HG03064 (cell line): ENCODE data around the gene CACNB2.

Experiments
- ATAC-seq: cut with Tn5 transposase; IDR thresholded peaks from one replicate; pipeline ENCODE4 v1.9.1; 2021; ENCODE audit warnings: low read depth; ENCODE audit not compliant: unreplicated experiment

CACNB2 gene

DNA sequence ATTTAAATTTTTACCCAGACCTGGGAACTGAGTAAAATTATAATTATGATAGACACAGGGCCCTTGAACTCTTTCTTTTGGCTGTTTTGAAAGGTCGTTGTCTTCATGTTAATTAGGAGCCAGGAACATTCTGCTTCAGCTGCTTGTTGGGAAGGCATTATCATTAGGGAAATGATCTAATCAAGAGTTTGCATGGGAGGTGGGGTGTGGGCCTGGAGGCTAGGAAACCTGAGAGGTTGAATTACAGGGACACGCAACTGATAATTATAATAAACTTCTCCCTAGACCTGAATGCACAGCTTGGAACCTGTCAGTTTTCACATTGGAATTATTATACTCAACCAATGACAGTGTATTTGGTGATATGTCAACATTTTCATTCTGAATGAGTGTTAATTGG lies 237.7 kb downstream of the CACNB2 start:
- no peak for ATAC-seq

DNA sequence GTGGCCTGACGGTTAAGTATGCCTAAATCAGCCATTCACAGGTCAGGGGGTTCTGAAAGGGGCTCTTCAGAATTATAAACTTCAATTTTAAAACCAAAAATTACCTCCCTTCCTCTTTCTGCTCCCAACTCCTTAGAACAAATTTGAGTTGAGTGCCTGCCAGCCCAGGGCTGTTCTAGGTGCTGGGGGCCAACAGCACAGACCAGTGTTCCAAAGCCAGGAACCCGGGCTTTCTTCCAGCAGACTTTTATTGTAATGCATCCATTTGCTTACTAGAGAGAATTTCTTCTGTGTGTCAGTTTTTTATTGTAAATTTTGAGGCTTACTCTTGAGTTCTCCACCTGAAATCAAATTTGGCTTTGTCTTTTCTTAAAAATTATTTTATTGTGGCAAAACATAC lies 238.5 kb downstream of the CACNB2 start:
- ATAC-seq, result no peak

DNA sequence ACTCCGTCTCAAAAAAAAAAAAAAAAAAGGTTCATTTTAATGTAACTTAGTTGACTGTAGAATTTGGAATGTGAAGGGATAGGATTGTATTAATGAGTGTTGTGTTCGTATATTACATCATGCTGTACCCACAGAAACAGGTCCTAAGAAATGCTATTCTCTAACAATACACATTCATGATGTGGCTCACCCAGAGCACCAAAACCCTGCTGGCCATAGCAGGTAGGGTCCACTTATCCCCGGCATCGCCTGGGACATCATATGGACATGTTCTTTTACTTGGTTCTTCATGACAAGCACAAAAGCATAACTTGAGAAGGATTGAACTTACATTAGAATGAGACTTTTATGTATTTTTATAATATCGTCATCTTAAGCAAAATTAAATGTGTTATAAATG lies 241.5 kb downstream of the CACNB2 start:
- ATAC-seq, result no peak

DNA sequence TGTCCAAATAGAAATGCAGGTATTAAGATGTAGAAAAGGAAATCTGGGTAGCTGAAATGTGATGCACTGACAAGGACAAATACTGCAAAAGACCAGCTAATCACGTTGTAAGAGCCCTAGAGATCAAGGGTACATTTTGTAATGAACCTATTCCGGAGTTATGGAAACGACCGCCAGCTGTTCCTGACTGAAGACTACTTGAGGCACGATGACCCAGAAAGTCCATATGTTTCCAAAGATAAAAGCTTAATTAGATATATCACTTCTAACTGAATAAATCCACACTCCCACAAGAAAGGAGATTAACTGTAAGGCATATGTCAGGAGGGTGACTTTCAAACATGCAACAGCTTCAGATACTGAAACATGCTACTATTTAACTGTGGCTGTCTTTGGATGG lies 257.7 kb downstream of the CACNB2 start:
- no peak for ATAC-seq

DNA sequence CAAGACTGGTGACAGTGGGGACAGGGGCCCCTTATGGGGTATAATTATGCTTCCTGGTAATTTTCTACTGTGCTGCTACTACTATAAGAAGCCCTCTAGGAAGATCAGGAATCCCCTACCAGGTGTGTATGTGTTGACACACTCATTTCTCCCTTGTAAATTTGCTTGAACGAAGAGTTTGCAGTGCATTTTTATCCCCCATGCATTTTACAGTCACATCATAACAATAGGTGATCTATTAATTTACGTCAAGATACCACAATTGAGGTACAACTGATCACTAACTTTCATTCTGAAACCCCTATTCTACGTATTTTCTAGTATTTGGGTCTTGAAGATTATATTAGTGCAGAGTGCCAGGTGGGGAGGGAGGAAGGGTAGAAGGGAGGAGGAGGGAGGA lies 258.9 kb downstream of the CACNB2 start:
- ATAC-seq, result peak; percentile 48

DNA sequence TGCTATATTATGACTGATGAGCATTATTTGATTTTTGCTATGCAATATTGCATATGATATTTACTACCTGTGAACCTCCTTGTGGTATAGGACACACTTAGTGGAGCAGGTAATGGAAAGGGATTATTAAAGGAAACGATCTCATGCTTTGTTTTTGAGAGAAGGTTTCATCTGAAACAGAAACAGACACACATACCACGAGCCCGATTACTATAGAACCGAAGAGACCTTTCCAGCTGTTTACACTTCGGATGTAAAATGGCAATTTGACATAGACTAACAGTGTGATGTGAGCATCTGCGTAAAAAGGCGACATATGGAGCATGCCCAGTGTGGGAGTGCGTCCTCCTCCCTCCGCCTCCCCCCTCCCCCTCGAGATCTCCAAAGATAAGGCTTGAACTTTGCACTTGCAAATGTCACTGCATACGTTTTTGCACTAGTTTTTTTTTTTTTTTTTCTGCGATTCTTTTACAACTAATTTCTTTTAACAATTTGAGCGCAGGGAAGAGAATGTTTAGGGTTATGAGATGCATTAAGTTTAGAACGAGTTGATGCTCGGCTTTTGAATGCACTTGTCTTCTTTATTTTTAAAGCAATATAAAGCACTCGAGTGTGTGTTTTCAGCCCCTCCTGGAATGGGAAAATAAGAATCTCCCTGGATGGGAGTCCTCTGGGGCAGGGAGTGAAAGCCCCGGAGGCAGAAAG lies 260.1 kb downstream of the CACNB2 start:
- no peak for ATAC-seq

DNA sequence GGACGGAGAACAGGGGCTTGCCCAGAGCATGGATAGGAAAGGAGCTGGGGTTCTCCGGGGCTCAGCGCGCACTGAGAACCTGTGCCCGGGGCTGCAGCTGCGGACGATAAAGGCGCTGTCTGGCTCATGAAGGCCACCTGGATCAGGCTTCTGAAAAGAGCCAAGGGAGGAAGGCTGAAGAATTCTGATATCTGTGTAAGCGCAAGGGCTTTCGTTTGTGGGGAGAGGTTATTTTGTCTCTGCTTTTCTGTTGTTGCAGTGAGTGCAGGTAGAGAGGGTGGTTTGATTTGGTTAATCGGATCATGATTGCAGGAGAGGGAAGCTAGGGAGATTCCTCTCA lies 260.7 kb downstream of the CACNB2 start:
- no peak for ATAC-seq

DNA sequence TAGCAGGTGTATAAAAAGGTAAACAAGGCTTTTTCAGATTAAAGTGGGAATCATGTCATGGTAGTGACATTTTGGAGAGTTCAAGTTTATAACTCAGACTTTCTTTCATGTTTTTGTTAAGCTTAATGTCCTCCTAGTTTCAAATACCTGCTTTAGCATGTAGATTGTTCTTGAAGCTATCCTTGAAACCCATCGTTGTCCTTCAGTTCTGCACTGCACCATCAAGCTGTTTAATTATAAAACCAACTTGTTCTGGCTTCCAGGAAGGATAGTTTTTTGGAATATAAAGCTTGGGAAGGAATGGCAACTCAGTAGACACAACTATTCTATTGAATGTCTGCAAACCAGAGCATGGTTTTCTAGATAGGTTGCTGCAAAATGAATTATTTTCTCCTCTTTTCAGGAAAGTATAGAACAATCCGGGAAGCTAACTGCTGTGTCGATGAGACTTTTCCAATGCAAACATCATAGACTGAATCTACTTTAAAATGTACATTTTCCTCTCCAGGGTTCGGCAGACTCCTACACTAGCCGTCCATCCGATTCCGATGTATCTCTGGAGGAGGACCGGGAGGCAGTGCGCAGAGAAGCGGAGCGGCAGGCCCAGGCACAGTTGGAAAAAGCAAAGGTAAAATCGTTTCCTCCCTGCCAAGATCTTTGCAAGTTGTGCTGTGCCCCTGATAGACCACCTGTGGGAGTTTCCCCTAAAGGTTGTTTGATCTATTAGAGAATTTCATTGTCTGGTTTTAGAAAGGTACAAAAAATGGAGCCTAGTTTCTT lies 261.4 kb downstream of the CACNB2 start:
- ATAC-seq, result no peak

DNA sequence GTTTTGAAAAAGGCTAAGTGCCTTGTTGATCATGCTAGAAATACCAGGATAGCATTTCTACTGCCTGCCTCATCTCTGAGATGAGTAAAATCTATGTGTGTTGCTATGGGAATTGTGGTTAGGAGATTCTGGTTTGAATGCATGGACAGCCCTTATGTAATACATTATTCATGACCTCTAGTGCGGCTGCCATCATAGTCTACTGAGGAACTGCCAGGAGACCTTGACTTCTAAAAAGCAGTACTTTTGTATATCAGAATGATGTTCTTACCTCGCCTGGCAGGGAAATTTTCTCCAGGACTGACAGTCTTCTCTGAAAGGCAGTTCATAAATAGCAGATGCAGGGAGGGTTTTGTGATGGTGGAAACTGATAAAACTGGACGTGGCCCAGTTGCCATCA lies 262.6 kb downstream of the CACNB2 start:
- ATAC-seq, result no peak

DNA sequence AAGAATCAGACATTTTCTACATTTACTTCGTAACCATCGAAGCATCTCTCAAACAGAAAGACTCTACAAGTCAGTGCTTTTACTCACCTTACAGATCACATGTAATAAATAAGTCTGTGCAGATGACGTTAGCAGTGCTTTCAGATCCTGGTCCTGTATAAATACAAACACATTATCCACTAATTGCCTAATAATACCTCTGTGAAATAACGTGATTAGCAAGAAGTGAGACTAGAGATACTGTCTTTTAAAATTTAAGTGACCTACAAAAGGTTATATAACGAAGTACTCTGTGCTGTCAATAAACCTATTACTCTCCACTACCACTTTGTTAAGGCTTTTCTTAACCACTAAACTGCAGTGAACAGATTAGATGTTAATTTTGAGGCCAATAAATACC lies 264.3 kb downstream of the CACNB2 start:
- no peak for ATAC-seq

DNA sequence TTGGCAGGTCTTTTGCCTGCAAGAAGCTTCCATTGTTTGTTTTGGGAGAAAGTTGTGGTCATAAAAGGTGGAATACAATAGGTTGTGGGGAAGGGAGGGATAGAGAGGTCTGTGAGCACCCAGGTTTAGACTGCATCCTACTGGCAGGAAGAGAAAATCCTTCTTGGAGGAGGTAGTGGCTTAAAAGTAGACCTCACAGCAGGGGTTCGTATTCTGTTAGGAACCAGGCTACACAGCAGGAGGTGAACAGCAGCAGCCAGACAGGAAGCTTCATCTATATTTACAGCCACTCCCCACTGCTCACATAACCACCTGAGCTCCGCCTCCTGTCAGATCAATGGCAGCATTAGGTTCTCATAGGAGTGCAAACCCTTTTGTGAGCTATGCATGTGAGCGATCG lies 265.9 kb downstream of the CACNB2 start:
- no peak for ATAC-seq

DNA sequence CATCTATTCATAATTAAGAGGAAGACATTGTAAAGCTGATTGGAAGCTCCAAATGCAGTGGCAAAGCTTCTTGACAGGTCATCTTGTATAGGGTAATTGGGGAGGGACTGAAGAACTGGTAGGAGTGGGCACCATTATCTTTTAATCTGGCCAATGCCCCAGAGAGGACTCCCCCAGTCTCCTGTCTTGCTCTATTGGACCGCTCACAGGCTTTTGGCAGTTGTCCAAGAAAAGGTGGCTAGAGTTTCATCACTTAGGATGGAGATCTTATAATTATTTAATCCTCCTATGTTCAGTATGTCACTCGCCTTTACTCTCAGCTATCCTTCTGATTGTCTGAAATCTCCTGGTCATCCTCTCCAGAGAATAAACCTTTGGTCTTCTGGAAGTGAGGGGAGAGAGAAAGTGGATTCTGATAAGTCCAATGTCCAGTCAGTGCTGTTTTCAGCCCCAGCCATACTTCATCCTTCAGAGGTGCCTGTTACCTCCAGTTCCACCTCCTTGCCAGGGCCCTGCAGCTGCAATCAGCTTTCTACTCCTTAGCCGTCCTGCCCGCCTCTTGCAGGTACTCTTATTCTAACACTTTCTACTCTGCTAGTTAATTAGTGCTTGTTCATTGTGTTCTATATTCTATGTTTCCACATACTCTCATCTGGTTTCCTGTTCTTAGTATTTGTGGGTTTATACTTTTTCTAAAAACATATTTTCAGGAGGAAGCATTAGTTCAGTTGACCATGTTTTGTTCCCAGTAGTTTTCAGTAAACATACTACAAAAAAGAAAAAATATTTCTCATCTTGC lies 269.6 kb downstream of the CACNB2 start:
- no peak for ATAC-seq

DNA sequence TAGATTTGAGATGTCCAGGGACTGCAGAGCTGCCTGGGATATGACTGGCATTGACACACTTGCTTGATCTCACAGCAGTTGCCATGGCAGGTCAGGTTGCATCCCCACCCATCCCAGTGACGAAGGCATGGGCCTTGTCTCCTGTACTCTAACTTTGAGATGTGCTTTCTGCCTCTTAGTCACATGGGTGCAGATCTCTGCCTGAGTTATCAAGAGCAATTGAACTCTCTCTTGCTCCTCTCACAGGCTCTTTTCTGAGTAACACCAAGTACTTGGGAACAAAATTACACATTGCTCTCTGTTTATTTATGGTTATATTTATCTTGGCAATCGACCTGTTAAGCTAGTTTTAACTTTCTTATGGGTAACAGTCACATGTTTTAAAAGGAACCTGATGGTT lies 273.8 kb downstream of the CACNB2 start:
- no peak for ATAC-seq

DNA sequence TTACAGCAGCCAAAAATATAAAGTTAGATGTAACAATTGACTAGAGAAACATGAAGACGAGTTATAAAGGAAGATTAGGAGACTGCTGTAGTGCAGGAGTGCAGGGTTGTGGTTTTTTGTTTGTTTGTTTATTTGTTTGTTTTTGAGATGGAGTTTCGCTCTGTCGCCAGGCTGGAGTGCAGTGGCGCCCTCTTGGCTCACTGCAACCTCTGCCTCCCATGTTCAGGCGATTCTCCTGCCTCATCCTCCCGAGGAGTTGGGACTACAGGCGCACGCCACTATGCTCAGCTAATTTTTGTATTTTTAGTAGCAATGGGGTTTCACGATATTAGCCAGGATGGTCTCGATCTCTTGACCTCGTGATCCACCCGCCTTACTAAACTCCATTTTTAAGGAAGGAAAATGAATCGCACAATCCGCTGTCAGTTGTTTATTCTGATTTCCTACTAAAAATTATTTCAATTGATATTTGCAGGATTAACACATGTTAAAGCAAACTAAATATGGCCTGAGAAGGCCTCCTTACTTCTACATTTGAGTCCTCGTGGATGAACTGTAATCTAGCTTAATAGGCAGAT lies 277.8 kb downstream of the CACNB2 start:
- ATAC-seq, result no peak

DNA sequence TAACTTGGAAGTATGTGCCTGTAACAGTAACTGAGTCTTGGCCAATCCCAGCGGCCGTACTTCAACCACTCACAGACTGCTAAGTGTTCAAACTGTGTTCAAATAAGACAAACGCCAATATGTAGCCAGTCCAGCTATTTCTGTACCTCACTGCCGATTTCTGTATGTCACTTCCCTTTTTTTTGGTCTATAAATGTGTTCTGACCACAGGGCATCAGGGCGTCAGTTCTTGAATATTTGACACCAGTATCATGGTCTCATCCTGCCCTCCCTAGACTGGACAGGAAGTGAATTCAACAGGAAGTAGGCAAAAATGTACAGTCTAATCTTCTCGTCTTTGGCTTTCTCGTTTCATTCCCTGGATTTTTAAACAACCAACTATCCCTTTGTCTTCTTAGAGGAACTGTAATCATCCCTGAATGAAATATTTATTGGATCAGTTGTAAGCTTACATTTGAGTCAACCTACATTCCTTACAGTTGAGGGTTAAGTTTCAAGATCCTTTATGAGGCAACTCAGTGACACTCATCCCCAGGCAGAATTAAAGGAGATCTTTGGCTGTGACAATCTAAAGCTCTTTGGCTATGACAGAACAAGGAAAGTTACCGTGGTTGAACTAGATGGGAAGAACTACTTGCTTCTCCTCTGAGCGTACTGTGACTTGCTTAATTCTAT lies 278.5 kb downstream of the CACNB2 start:
- no peak for ATAC-seq

DNA sequence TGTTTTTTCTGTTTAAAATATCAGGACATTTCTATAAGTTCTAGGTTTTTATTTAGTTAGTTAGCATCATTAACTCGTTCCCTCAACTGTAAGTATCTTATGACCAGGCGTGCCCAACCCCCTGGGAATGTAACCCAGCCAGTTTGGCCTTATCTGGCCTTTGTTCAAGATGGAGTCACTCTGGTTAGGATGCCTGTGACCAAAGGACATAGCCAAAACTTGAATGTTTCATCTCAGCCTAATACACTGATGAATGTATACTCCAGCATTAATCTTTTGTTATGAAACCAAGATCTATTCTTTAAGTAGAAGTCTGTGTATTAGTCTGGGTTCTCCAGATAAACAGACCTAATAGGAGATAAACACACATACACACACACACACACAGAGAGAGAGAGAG lies 279.7 kb downstream of the CACNB2 start:
- ATAC-seq, result no peak

DNA sequence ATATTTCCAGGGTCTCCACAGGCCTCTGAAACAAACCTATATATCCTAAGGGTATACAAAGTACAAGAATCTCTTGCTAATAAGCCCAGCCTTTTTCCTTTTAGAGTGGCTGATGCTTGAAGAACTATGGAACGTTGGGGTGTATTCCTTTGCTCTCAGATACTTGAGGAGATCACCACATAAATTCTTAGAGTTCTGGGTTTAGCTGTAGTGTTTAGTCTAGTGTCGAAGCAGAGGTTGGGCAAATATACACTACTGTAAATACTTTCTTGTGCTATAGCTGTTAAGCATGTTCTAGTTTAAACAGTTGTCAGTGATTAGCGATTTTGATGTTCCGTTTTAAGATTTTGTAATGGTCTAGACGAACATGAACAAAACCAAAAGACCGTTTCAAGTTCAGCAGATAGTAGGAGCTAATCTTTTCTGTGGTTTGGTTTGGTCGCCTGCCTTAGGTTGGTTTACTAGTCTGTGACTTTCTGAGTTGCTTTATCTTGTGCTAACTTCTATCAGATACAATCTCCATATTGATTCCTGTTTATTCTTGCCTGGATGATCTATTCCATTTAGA lies 281.6 kb downstream of the CACNB2 start:
- no peak for ATAC-seq

DNA sequence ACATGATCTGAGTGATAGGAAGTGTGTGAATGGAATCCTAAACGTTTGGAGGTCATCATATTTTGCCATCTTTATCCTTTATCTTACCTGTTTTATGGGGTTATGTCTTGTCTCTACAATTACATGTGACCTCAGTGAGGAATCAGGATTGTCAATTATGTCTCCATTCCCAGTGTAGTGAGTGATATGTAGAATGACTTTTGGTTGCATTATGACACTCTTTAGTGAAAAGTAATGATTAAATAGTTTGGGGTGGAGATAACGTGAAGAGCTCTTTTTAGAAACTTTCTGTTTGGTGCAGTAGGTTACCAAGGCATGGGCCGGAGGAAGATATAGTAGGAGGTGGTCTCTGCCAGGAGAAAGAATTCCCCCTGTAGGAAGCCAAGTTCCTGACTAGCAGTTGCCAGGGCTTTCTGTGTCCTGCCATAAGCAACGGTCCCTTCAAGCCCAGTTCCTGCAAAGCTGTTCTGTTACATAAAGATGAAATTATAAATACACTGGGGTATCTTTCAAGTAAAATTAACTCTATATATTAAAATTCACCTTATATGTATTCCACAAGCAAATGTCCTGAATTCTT lies 282.9 kb downstream of the CACNB2 start:
- no peak for ATAC-seq

DNA sequence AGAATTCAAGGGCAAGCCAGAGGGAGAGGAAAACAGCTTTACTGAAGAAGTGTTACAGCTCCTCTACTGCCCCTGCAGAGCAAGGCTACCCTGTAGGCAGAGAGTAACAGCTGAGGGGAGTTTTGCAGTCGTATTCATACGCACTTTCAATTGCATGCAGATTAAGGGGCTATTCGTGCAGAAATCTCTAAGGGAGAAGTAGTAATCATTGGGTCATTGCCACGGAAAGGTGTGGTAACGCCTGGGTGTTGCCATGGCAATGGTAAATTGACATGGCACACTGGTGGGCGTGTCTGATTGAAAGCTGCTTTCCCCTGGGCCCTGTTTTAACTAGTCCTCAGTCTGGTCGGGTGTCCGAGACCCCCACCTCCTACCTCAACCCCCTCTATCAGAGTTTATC lies 284.0 kb downstream of the CACNB2 start:
- no peak for ATAC-seq

DNA sequence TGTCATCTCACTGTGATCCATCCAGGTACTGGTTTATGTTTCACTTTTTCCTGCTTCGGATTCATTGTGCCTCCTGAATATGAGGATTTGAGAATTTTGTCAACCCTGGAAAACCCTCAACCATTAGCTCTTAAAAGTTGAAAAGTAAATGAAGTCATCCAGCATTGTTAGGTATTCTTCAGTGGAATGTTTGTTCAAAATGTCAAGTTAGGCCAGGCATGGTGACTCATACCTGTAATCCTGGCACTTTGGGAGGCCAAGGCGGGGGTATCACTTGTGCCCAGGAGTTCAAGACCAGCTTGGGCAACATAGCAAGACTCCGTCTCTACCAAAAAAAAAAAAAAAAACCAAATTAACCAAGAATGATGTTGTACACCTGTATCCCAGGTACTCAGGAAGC lies 289.1 kb downstream of the CACNB2 start:
- no peak for ATAC-seq
